Measurements from ENCODE around the gene UBE2D2. TPM values are rescaled to one million over a fixed set of nuclear protein-coding genes. Genes with fewer than 3 reads are reported as not detected.

Gene UBE2D2
- total RNA-seq, 1 donor, result 71.8 TPM

DNA sequence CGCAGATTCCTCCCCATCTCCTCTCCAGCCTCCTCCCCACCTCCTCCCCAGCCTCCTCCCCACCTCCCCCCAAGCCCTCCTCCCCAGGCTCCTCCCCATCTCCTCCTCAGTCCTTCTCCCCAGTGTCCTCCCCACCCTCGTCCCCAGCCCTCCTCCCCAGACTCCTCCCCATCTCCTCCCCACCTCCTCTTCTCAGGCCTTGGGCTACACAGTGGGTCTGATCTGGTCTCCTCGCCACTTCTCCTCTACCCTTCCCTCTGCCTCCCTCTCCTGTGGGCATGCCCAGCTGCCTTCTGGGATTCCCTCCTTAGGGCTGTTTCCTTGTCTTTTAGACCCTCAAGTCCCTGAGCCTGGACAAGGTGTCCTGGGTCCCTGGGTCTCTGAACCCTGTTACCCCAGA lies 115.3 kb downstream of the UBE2D2 start:
- H3K4me3 ChIP-seq (ENCODE audit: low read depth, low read length), result no peak overlapping the region
- TF ChIP-seq, protein P1, sequence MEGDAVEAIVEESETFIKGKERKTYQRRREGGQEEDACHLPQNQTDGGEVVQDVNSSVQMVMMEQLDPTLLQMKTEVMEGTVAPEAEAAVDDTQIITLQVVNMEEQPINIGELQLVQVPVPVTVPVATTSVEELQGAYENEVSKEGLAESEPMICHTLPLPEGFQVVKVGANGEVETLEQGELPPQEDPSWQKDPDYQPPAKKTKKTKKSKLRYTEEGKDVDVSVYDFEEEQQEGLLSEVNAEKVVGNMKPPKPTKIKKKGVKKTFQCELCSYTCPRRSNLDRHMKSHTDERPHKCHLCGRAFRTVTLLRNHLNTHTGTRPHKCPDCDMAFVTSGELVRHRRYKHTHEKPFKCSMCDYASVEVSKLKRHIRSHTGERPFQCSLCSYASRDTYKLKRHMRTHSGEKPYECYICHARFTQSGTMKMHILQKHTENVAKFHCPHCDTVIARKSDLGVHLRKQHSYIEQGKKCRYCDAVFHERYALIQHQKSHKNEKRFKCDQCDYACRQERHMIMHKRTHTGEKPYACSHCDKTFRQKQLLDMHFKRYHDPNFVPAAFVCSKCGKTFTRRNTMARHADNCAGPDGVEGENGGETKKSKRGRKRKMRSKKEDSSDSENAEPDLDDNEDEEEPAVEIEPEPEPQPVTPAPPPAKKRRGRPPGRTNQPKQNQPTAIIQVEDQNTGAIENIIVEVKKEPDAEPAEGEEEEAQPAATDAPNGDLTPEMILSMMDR (IDR thresholded peaks at IDR 0.05; ENCODE audit: insufficient read depth, low read length), result no peak
- no peak for DNase-seq (ENCODE audit: low read depth)

GRCh38 chr5:139676951-139677735 lies 116.0 kb downstream of the UBE2D2 start:
- TF ChIP-seq, protein P1 (IDR thresholded peaks at IDR 0.05; ENCODE audit: insufficient read depth, low read length), result no peak
- DNase-seq (ENCODE audit: low read depth), result no peak
- no peak overlapping the region for H3K4me3 ChIP-seq (ENCODE audit: low read depth, low read length)

Small RNAs within 50 kb of the gene (small RNA-seq; reads per million reads assigned to genes)
- gene RF00019, result not detected

Other genes with a start within 250 kb of the UBE2D2 start
- 70.9 and 77.3 TPM in 2 replicates for gene PAIP2, start 219.5 kb upstream of the UBE2D2 start, total RNA-seq (ENCODE audit: low replicate concordance)
- gene SLC23A1, start 178.0 kb upstream of the UBE2D2 start, total RNA-seq (ENCODE audit: low replicate concordance), result not detected in 2 replicates
- 0.18 TPM in 1 of 2 replicates, not detected in the other for gene MZB1, start 171.4 kb upstream of the UBE2D2 start, total RNA-seq (ENCODE audit: low replicate concordance)
- gene PROB1, start 166.2 kb upstream of the UBE2D2 start, total RNA-seq (ENCODE audit: low replicate concordance), result 0.99 and 1.8 TPM in 2 replicates
- 1.8 and 2.0 TPM in 2 replicates for gene SPATA24, start 157.2 kb upstream of the UBE2D2 start, total RNA-seq (ENCODE audit: low replicate concordance)
- 4.7 and 9.9 TPM in 2 replicates for gene DNAJC18, start 121.8 kb upstream of the UBE2D2 start, total RNA-seq (ENCODE audit: low replicate concordance)
- 0.36 and 1.1 TPM in 2 replicates for gene ECSCR, start 98.6 kb upstream of the UBE2D2 start, total RNA-seq (ENCODE audit: low replicate concordance)
- gene SMIM33, start 90.3 kb upstream of the UBE2D2 start, total RNA-seq (ENCODE audit: low replicate concordance), result not detected in 2 replicates
- gene STING1, start 78.6 kb upstream of the UBE2D2 start, total RNA-seq (ENCODE audit: low replicate concordance), result 15.0 and 42.1 TPM in 2 replicates
- gene CXXC5, start 87.0 kb downstream of the UBE2D2 start, total RNA-seq (ENCODE audit: low replicate concordance), result 26.1 and 75.9 TPM in 2 replicates
- gene PSD2, start 234.5 kb downstream of the UBE2D2 start, total RNA-seq (ENCODE audit: low replicate concordance), result 0.08 TPM in 1 of 2 replicates, not detected in the other

All from fibroblast of the aortic adventitia (primary cell).